Trophoblast cell (in vitro differentiated cells and primary cell): Measurements from ENCODE around the gene RIT2.
A peak's percentile ranks its signal among the peaks of the same experiment; 100 is the strongest.

Experiments used
- DNase-seq, 2 donors: peaks; one replicate each; pipeline ENCODE4 v3.0.0-alpha.2; 2016
- H2AFZ ChIP-seq: 2 replicates; pipeline ENCODE4 v1.6.1; 2013; ENCODE audit warnings: low read length, moderate library complexity, mild to moderate bottlenecking; ENCODE audit not compliant: insufficient read depth, poor library complexity
- H2AK5ac ChIP-seq: 2 replicates; pipeline ENCODE4 v1.6.1; 2013; ENCODE audit warnings: mild to moderate bottlenecking, low read length
- H2BK120ac ChIP-seq: 2 replicates; pipeline ENCODE4 v1.6.1; 2013; ENCODE audit warnings: low read length, mild to moderate bottlenecking, moderate library complexity; ENCODE audit not compliant: insufficient read depth, poor library complexity
- H2BK12ac ChIP-seq: 2 replicates; pipeline ENCODE4 v1.6.1; 2013; ENCODE audit warnings: mild to moderate bottlenecking, low read length, moderate library complexity
- H2BK5ac ChIP-seq: 2 replicates; pipeline ENCODE4 v1.6.1; 2013; ENCODE audit warnings: low read length, low read depth, moderate library complexity, mild to moderate bottlenecking; ENCODE audit not compliant: poor library complexity
- H3K14ac ChIP-seq: 2 replicates; pipeline ENCODE4 v1.6.1; 2013; ENCODE audit warnings: mild to moderate bottlenecking, low read length
- H3K18ac ChIP-seq: 2 replicates; pipeline ENCODE4 v1.6.1; 2013; ENCODE audit warnings: mild to moderate bottlenecking, low read length
- H3K23ac ChIP-seq: 2 replicates; pipeline ENCODE4 v1.6.1; 2013; ENCODE audit warnings: low read length
- H3K27ac ChIP-seq: 2 replicates; pipeline ENCODE4 v1.5.1; 2013; ENCODE audit warnings: low read depth, mild to moderate bottlenecking, inconsistent platforms, low read length, moderate library complexity
- H3K27me3 ChIP-seq: 2 replicates; pipeline ENCODE4 v1.6.1; 2013; ENCODE audit warnings: inconsistent platforms, mild to moderate bottlenecking, low read length, moderate library complexity; ENCODE audit not compliant: insufficient read depth
- H3K36me3 ChIP-seq, 2 experiments: 1 replicate in 1 of 2; 2 replicates in 1 of 2; pipeline ENCODE4 v1.6.1; 2013; ENCODE audit warnings: low read length in 2 of 2, mild to moderate bottlenecking in 2 of 2, moderate library complexity in 1 of 2; ENCODE audit not compliant: insufficient read depth in 2 of 2, control insufficient read depth in 1 of 2
- H3K4ac ChIP-seq: 2 replicates; pipeline ENCODE4 v1.6.1; 2013; ENCODE audit warnings: low read depth, mild to moderate bottlenecking, low read length, moderate library complexity
- H3K4me1 ChIP-seq, 2 experiments: 1 replicate in 1 of 2; 2 replicates in 1 of 2; pipeline ENCODE4 v1.6.1; 2013; ENCODE audit warnings: low read length in 2 of 2, mild to moderate bottlenecking in 2 of 2, moderate library complexity in 1 of 2; ENCODE audit not compliant: insufficient read depth in 2 of 2, control insufficient read depth in 1 of 2
- H3K4me2 ChIP-seq: 2 replicates; pipeline ENCODE4 v1.6.1; 2013; ENCODE audit warnings: inconsistent platforms, mild to moderate bottlenecking, low read length, moderate library complexity
- H3K4me3 ChIP-seq: 2 replicates; pipeline ENCODE4 v1.5.1; 2013; ENCODE audit warnings: mild to moderate bottlenecking, low read depth, low read length, inconsistent platforms
- H3K79me1 ChIP-seq: one replicate; pipeline ENCODE4 v1.6.1; 2013; ENCODE audit warnings: low read length
- H3K79me2 ChIP-seq: 2 replicates; pipeline ENCODE4 v1.6.1; 2013; ENCODE audit warnings: low read length, mild to moderate bottlenecking; ENCODE audit not compliant: control insufficient read depth, insufficient read depth, poor library complexity
- H3K9ac ChIP-seq: 2 replicates; pipeline ENCODE4 v1.6.1; 2013; ENCODE audit warnings: mild to moderate bottlenecking, low read length
- H3K9me3 ChIP-seq: 2 replicates; pipeline ENCODE4 v1.6.1; 2013; ENCODE audit warnings: low read depth, mild to moderate bottlenecking, control low read depth, inconsistent platforms, low read length; ENCODE audit not compliant: insufficient read depth
- H4K12ac ChIP-seq: 2 replicates; pipeline ENCODE4 v1.6.1; 2013; ENCODE audit warnings: low read depth, mild to moderate bottlenecking, low read length, moderate library complexity
- H4K8ac ChIP-seq: 2 replicates; pipeline ENCODE4 v1.6.1; 2013; ENCODE audit warnings: low read depth, mild to moderate bottlenecking, low read length, moderate library complexity
- H4K91ac ChIP-seq: one replicate; pipeline ENCODE4 v1.6.1; 2013; ENCODE audit warnings: low read depth, mild to moderate bottlenecking, low read length, moderate library complexity
- WGBS: extraction: QIAGEN DNeasy Blood & Tissue Kit; methylation state at CpG from one replicate; pipeline ENCODE4 v1.1.7; 2013; ENCODE audit warnings: missing lambda C conversion rate; ENCODE audit not compliant: insufficient read length, insufficient coverage; ENCODE audit errors: extremely low coverage; 5-methylcytosine and 5-hydroxymethylcytosine counted together

The RIT2 gene

GRCh38 chr18:42706618-42707017 is 408.9 kb downstream of the RIT2 start:
- H2AFZ ChIP-seq, result no peak overlapping the region
- H2BK5ac ChIP-seq, result no peak overlapping the region
- H3K14ac ChIP-seq, result no peak overlapping the region
- H3K9me3 ChIP-seq, result no peaks in the 10 kb centered on the region
- peaks cover 2% of the 10 kb centered on the region for H3K79me1 ChIP-seq
- H3K4me3 ChIP-seq, result no peak overlapping the region
- no peak overlapping the region for H4K12ac ChIP-seq
- peak; percentile 22 to 27 for DNase-seq
- no peaks in the 10 kb centered on the region for H3K79me2 ChIP-seq
- H4K91ac ChIP-seq, result no peak overlapping the region
- H3K4ac ChIP-seq, result no peak overlapping the region
- no peak overlapping the region for H2BK120ac ChIP-seq
- no CpG with 5 or more reads among the region's 8 CpGs for WGBS
- H2BK12ac ChIP-seq, result no peak overlapping the region
- H3K4me2 ChIP-seq, result no peak overlapping the region
- H3K27ac ChIP-seq, result peak overlapping the region; percentile 41
- H3K4me1 ChIP-seq, result peaks cover 0 to 3% of the 10 kb centered on the region in 2 experiments
- H3K27me3 ChIP-seq, result no peaks in the 10 kb centered on the region
- H2AK5ac ChIP-seq, result no peak overlapping the region
- no peak overlapping the region for H4K8ac ChIP-seq
- no peak overlapping the region for H3K18ac ChIP-seq
- H3K9ac ChIP-seq, result no peak overlapping the region
- no peak overlapping the region for H3K23ac ChIP-seq
- no peaks in the 10 kb centered on the region for H3K36me3 ChIP-seq

GRCh38 chr18:42706029-42706608 is 409.4 kb downstream of the RIT2 start:
- Histone ChIP-seq H3K18ac (no peak overlapping the region), H3K27me3 (no peaks in the 10 kb centered on the region), H3K4me2 (no peak overlapping the region), H2BK12ac (no peak overlapping the region), H4K8ac (peak overlapping the region; percentile 73), H2BK5ac (no peak overlapping the region), H3K9ac (no peak overlapping the region), H3K4me1 (peaks cover 0 to 3% of the 10 kb centered on the region in 2 experiments), H3K23ac (no peak overlapping the region), H2AK5ac (no peak overlapping the region), H3K4ac (no peak overlapping the region), H3K79me2 (no peaks in the 10 kb centered on the region), H4K12ac (no peak overlapping the region), H3K9me3 (no peaks in the 10 kb centered on the region), H4K91ac (no peak overlapping the region), H2BK120ac (no peak overlapping the region), H2AFZ (no peak overlapping the region), H3K79me1 (peaks cover 2% of the 10 kb centered on the region), H3K4me3 (no peak overlapping the region), H3K36me3 (no peaks in the 10 kb centered on the region), H3K27ac (peak overlapping the region; percentile 41), H3K14ac (no peak overlapping the region)
- no CpG with 5 or more reads among the region's 4 CpGs for WGBS
- DNase-seq, result no peak
